ENCODE results near the gene CYP24A1. TPM values are rescaled to one million over a fixed set of nuclear protein-coding genes. Genes with fewer than 3 reads are reported as not detected.

CYP24A1 gene
- polyA plus RNA-seq, 1 of the 3 experiments (the other 2 are of a cell fraction), result 8.8 TPM

GRCh38 chr20:54144847-54145414, 28.9 kb downstream of the CYP24A1 start:
- H2AFZ ChIP-seq (ENCODE audit: low read depth), result no peak overlapping the region
- H4K20me1 ChIP-seq (ENCODE audit: insufficient read depth), result no peaks in the 10 kb centered on the region
- 80% methylated on average over 6 of the region's 6 CpGs for WGBS (ENCODE audit: low lambda C conversion rate)
- ChIA-PET POLR2A (interaction anchor here (0.7 kb wide), 1 partner anchor 1408 kb away, joined by 3 read pairs; no protein-coding TSS in a partner anchor), CTCF (interaction anchor here (1.1 to 1.3 kb wide), 2 partner anchors 41 to 54 kb away, joined by 3 read pairs; no protein-coding TSS in a partner anchor)
- H3K4me3 ChIP-seq (ENCODE audit: low read depth in 2 of 2, low read length in 1 of 2), result no peak overlapping the region
- H3K9ac ChIP-seq, result no peak overlapping the region
- H3K4me1 ChIP-seq (ENCODE audit: control insufficient read depth in 1 of 2, insufficient read depth in 2 of 2, low read depth in 1 of 2, low read length in 1 of 2), result peaks cover 0 to 6% of the 10 kb centered on the region in 2 experiments; a peak in 2 of 4 replicates
- no peak overlapping the region for H3K27ac ChIP-seq (ENCODE audit: low read depth in 2 of 2, low read length in 1 of 2)
- no peak overlapping the region for H3K4me2 ChIP-seq
- no peak for DNase-seq
- TF ChIP-seq MXI1 (IDR thresholded peaks at IDR 0.05; ENCODE audit: low read depth, low read length), result no peak
- no peaks in the 10 kb centered on the region for H3K36me3 ChIP-seq (replicated peaks in 1 of 2; ENCODE audit: control insufficient read depth in 1 of 2, insufficient read depth in 2 of 2, low read length in 1 of 2)
- no peaks in the 10 kb centered on the region for H3K27me3 ChIP-seq (ENCODE audit: insufficient read depth)
- no peaks in the 10 kb centered on the region for H3K9me3 ChIP-seq
- no peaks in the 10 kb centered on the region for H3K79me2 ChIP-seq (ENCODE audit: insufficient read depth)
- peaks cover 22% of the 10 kb centered on the region for H3F3A ChIP-seq (replicated peaks; ENCODE audit: insufficient read depth)
- no peaks in the 10 kb centered on the region for H3K9me2 ChIP-seq

DNA sequence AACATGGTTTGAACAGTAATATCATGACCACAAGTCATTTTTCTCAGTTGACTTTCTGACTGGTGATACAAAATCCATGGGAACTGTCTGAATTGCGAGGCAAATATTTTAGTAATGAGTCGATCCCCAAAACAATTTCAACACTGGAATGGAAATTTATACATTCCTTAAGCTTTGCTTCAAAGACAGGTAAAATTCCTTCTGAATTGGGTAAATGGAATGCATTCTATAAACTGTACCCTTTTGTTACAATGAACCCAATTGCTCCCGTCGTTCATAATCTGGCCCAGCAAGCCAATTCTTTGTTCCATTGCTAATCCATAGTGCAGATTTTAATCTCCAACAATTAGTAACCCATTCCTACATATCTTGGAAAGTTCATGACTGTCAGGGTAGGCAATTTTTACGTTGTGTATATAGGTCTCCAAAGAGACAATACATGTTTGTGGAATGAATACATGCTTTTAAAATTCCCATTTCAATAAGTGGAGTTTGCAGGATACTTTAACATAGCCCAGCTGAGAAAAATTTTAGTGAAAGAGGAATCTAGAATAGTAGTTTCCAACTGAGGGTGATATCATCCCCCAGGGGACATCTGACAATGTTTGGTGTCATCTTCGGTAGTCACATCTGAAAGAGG, 32.7 kb downstream of the CYP24A1 start:
- Histone ChIP-seq H3K4me2 (no peak overlapping the region), H3F3A (replicated peaks; ENCODE audit: insufficient read depth) (peaks cover 26% of the 10 kb centered on the region), H3K4me3 (ENCODE audit: low read depth in 2 of 2, low read length in 1 of 2) (no peak overlapping the region), H2AFZ (ENCODE audit: low read depth) (no peak overlapping the region), H4K20me1 (ENCODE audit: insufficient read depth) (no peaks in the 10 kb centered on the region), H3K27me3 (ENCODE audit: insufficient read depth) (no peaks in the 10 kb centered on the region), H3K9me3 (no peaks in the 10 kb centered on the region), H3K9me2 (no peaks in the 10 kb centered on the region), H3K36me3 (replicated peaks in 1 of 2; ENCODE audit: control insufficient read depth in 1 of 2, insufficient read depth in 2 of 2, low read length in 1 of 2) (no peaks in the 10 kb centered on the region), H3K9ac (peak overlapping the region; percentile 56; the same call in 1 of the 2 replicates), H3K79me2 (ENCODE audit: insufficient read depth) (no peaks in the 10 kb centered on the region), H3K27ac (ENCODE audit: low read depth in 2 of 2, low read length in 1 of 2) (peak overlapping the region in 1 of 2 experiments; percentile 81; a peak in 2 of 4 replicates), H3K4me1 (ENCODE audit: control insufficient read depth in 1 of 2, insufficient read depth in 2 of 2, low read depth in 1 of 2, low read length in 1 of 2) (peaks cover 0 to 6% of the 10 kb centered on the region in 2 experiments; a peak in 2 of 4 replicates)
- ChIA-PET POLR2A (no interaction called here), CTCF (interaction anchor here (0.8 to 5.2 kb wide), 3 partner anchors 45 to 67 kb away, joined by 3 to 22 read pairs (median 3); partner anchors contain the start of gene PFDN4)
- 15% methylated on average over 6 of the region's 6 CpGs for WGBS (ENCODE audit: low lambda C conversion rate)
- no peak for DNase-seq
- TF ChIP-seq GATA2 (CRISPR knock-in tag; IDR thresholded peaks at IDR 0.05) (no peak), TAF1 (IDR thresholded peaks at IDR 0.05; ENCODE audit: borderline replicate concordance, low read depth, low read length) (no peak), NRF1 (IDR thresholded peaks at IDR 0.05; ENCODE audit: low read depth, low read length) (no peak), NFIC (IDR thresholded peaks at IDR 0.05; ENCODE audit: borderline replicate concordance) (peak; percentile 16; the same call in 1 of the 2 replicates), SIN3A (IDR thresholded peaks at IDR 0.05; ENCODE audit: borderline replicate concordance, low read depth, low read length) (no peak), FOSL2 (IDR thresholded peaks at IDR 0.05; ENCODE audit: borderline replicate concordance, low read depth) (peak; percentile 53; the same call in 1 of the 2 replicates), FOXM1 (IDR thresholded peaks at IDR 0.05; ENCODE audit: low read depth) (no peak), EZH2phosphoT487 (IDR thresholded peaks at IDR 0.05; ENCODE audit: borderline replicate concordance, low read depth) (no peak), TEAD4 (IDR thresholded peaks at IDR 0.05; ENCODE audit: borderline replicate concordance, insufficient read depth) (peak; percentile 60; the same call in 1 of the 2 replicates), RAD21 (IDR thresholded peaks at IDR 0.05; ENCODE audit: low read length) (no peak), GABPA (IDR thresholded peaks at IDR 0.05; ENCODE audit: low read depth) (no peak), REST (IDR thresholded peaks at IDR 0.05; ENCODE audit: low read depth, low read length) (no peak), ELF1 (IDR thresholded peaks at IDR 0.05) (no peak), RFX5 (IDR thresholded peaks at IDR 0.05; ENCODE audit: low read length) (no peak), MXI1 (IDR thresholded peaks at IDR 0.05; ENCODE audit: low read depth, low read length) (no peak), EP300 (IDR thresholded peaks at IDR 0.05; ENCODE audit: borderline replicate concordance in 1 of 2, low read depth in 1 of 2, low read length in 1 of 2) (peak in 1 of 2 experiments; percentile 39; a peak in 1 of 4 replicates)
- TF ChIP-seq, protein P1, sequence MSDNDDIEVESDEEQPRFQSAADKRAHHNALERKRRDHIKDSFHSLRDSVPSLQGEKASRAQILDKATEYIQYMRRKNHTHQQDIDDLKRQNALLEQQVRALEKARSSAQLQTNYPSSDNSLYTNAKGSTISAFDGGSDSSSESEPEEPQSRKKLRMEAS (IDR thresholded peaks at IDR 0.05; ENCODE audit: low read depth), result no peak
- TF ChIP-seq, protein P2, sequence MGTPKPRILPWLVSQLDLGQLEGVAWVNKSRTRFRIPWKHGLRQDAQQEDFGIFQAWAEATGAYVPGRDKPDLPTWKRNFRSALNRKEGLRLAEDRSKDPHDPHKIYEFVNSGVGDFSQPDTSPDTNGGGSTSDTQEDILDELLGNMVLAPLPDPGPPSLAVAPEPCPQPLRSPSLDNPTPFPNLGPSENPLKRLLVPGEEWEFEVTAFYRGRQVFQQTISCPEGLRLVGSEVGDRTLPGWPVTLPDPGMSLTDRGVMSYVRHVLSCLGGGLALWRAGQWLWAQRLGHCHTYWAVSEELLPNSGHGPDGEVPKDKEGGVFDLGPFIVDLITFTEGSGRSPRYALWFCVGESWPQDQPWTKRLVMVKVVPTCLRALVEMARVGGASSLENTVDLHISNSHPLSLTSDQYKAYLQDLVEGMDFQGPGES (IDR thresholded peaks at IDR 0.05; ENCODE audit: low read depth, low read length), result no peak
- TF ChIP-seq, protein P3, sequence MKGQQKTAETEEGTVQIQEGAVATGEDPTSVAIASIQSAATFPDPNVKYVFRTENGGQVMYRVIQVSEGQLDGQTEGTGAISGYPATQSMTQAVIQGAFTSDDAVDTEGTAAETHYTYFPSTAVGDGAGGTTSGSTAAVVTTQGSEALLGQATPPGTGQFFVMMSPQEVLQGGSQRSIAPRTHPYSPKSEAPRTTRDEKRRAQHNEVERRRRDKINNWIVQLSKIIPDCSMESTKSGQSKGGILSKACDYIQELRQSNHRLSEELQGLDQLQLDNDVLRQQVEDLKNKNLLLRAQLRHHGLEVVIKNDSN (IDR thresholded peaks at IDR 0.05; ENCODE audit: borderline replicate concordance, low read depth), result no peak

Measured in SK-N-SH (cell line).